ENCODE results near the gene MYH9.

The MYH9 gene

GRCh38 chr22:36332623-36333332 lies 55.0 kb downstream of the MYH9 start:
- peaks cover 96% of the 10 kb centered on the region for H3K36me3 ChIP-seq (ENCODE audit: control insufficient read depth, low read length)
- no peaks in the 10 kb centered on the region for H3K9me2 ChIP-seq (replicated peaks; ENCODE audit: control insufficient read depth, low read length)
- H4K20me1 ChIP-seq (ENCODE audit: control insufficient read depth, insufficient read depth, low read depth, low read length): 0 out of 2 replicates have a peak, but pooled peaks cover 8% of the 10 kb centered on the region
- TF ChIP-seq EZH2phosphoT487 (IDR thresholded peaks at IDR 0.05; ENCODE audit: borderline replicate concordance, low read length): no peak
- TF ChIP-seq, protein P1, sequence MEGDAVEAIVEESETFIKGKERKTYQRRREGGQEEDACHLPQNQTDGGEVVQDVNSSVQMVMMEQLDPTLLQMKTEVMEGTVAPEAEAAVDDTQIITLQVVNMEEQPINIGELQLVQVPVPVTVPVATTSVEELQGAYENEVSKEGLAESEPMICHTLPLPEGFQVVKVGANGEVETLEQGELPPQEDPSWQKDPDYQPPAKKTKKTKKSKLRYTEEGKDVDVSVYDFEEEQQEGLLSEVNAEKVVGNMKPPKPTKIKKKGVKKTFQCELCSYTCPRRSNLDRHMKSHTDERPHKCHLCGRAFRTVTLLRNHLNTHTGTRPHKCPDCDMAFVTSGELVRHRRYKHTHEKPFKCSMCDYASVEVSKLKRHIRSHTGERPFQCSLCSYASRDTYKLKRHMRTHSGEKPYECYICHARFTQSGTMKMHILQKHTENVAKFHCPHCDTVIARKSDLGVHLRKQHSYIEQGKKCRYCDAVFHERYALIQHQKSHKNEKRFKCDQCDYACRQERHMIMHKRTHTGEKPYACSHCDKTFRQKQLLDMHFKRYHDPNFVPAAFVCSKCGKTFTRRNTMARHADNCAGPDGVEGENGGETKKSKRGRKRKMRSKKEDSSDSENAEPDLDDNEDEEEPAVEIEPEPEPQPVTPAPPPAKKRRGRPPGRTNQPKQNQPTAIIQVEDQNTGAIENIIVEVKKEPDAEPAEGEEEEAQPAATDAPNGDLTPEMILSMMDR (IDR thresholded peaks at IDR 0.05; ENCODE audit: low read depth, low read length, poor library complexity, severe bottlenecking): no peak
- H3K79me2 ChIP-seq (ENCODE audit: control insufficient read depth, low read length): peaks cover 99% of the 10 kb centered on the region
- H3K4me3 ChIP-seq (ENCODE audit: low read length): peak overlapping the region; percentile 70
- peaks cover 91% of the 10 kb centered on the region for H3K4me1 ChIP-seq (ENCODE audit: control insufficient read depth, low read length)
- no peaks in the 10 kb centered on the region for H3K27me3 ChIP-seq (ENCODE audit: control insufficient read depth, low read length)
- peak overlapping the region; percentile 86 for H3K27ac ChIP-seq (ENCODE audit: low read depth, low read length)
- H3K9me3 ChIP-seq (ENCODE audit: control insufficient read depth, insufficient read depth, low read length): no peaks in the 10 kb centered on the region
- H3K4me2 ChIP-seq (ENCODE audit: low read length): peak overlapping the region; percentile 82
- peaks cover 25% of the 10 kb centered on the region for H3F3A ChIP-seq (ENCODE audit: control insufficient read depth, insufficient read depth)

- Histone ChIP-seq H3K27me3 (ENCODE audit: control insufficient read depth, low read length) (no peaks in the 10 kb centered on the region), H3F3A (ENCODE audit: control insufficient read depth, insufficient read depth) (peaks cover 21% of the 10 kb centered on the region), H3K36me3 (ENCODE audit: control insufficient read depth, low read length) (peaks cover 96% of the 10 kb centered on the region), H3K4me1 (ENCODE audit: control insufficient read depth, low read length) (peaks cover 84% of the 10 kb centered on the region), H3K4me2 (ENCODE audit: low read length) (peak overlapping the region; percentile 82), H3K79me2 (ENCODE audit: control insufficient read depth, low read length) (peaks cover 95% of the 10 kb centered on the region), H3K9me3 (ENCODE audit: control insufficient read depth, insufficient read depth, low read length) (no peaks in the 10 kb centered on the region), H4K20me1 (ENCODE audit: control insufficient read depth, insufficient read depth, low read depth, low read length) (0 out of 2 replicates have a peak, but pooled peaks cover 6% of the 10 kb centered on the region), H3K4me3 (ENCODE audit: low read length) (peak overlapping the region; percentile 70), H3K27ac (ENCODE audit: low read depth, low read length) (peak overlapping the region; percentile 86), H3K9me2 (replicated peaks; ENCODE audit: control insufficient read depth, low read length) (no peaks in the 10 kb centered on the region)
- TF ChIP-seq EZH2phosphoT487 (IDR thresholded peaks at IDR 0.05; ENCODE audit: borderline replicate concordance, low read length): no peak
- TF ChIP-seq, protein P1 (IDR thresholded peaks at IDR 0.05; ENCODE audit: low read depth, low read length, poor library complexity, severe bottlenecking): no peak
These were observed 55.7 kb downstream of the MYH9 start for GRCh38 chr22:36331912-36332622.

- peak overlapping the region; percentile 86 for H3K27ac ChIP-seq (ENCODE audit: low read depth, low read length)
- H3F3A ChIP-seq (ENCODE audit: control insufficient read depth, insufficient read depth): peaks cover 21% of the 10 kb centered on the region
- no peak for TF ChIP-seq EZH2phosphoT487 (IDR thresholded peaks at IDR 0.05; ENCODE audit: borderline replicate concordance, low read length)
- TF ChIP-seq, protein P1 (IDR thresholded peaks at IDR 0.05; ENCODE audit: low read depth, low read length, poor library complexity, severe bottlenecking): no peak
- no peaks in the 10 kb centered on the region for H3K9me3 ChIP-seq (ENCODE audit: control insufficient read depth, insufficient read depth, low read length)
- peak overlapping the region; percentile 82 for H3K4me2 ChIP-seq (ENCODE audit: low read length)
- no peaks in the 10 kb centered on the region for H3K27me3 ChIP-seq (ENCODE audit: control insufficient read depth, low read length)
- H4K20me1 ChIP-seq (ENCODE audit: control insufficient read depth, insufficient read depth, low read depth, low read length): 0 out of 2 replicates have a peak, but pooled peaks cover 3% of the 10 kb centered on the region
- no peaks in the 10 kb centered on the region for H3K9me2 ChIP-seq (replicated peaks; ENCODE audit: control insufficient read depth, low read length)
- peaks cover 80% of the 10 kb centered on the region for H3K4me1 ChIP-seq (ENCODE audit: control insufficient read depth, low read length)
- peaks cover 96% of the 10 kb centered on the region for H3K36me3 ChIP-seq (ENCODE audit: control insufficient read depth, low read length)
- peak overlapping the region; percentile 70 for H3K4me3 ChIP-seq (ENCODE audit: low read length)
- peaks cover 94% of the 10 kb centered on the region for H3K79me2 ChIP-seq (ENCODE audit: control insufficient read depth, low read length)
These were observed 56.4 kb downstream of the MYH9 start for GRCh38 chr22:36331306-36331911.

All from DOHH2 (cell line).